ENCODE data around the gene VMP1. TPM values are rescaled to one million over a fixed set of nuclear protein-coding genes. Genes with fewer than 3 reads are reported as not detected.
A peak's percentile ranks its signal among the peaks of the same experiment; 100 is the strongest.

The VMP1 gene
- total and polyA plus RNA-seq, 12 donors = 52.4 to 335 (median 130) TPM

DNA sequence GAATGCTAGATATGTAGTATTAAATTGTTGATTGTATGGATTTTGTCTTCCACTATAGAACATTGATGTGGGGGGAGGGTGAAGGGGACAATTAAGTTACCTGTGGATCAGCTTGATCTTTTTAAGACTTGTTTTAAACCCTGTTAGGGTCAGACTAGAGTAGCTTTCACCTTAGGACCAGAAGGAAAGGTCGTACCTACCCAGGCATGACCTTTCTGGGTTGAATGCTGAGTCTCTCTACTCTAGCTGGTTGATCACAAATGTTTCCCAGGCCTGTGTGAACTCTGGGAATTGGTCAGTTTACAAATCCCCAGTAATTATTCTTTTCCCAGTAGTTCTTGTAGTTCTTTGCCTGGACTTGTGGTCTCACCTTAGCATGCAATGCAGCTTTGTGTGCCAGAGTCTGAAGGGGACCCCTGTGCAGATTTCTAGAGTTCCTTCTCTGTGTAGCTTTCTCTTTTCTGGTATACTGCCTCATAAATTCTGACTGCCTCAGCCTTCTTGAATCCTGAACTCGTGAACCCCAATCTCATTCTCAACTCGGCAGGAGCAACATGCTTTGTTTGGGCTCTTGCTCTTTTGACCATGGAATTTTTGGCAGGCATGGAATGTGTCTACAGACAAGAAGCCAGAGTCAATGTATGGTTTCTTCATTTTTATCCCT is 54.1 kb downstream of the VMP1 start:
- no peaks in the 10 kb centered on the region for H3K9me3 ChIP-seq (replicated peaks in 1 of 3)
- H3K36me3 ChIP-seq (replicated peaks in 1 of 2) = peaks cover 0 to 8% of the 10 kb centered on the region in 2 donors
- H3K27me3 ChIP-seq = no peaks in the 10 kb centered on the region
- H3K4me1 ChIP-seq (replicated peaks in 1 of 2) = peaks cover 8 to 32% of the 10 kb centered on the region in 2 donors
- peak overlapping the region in 2 of 5 donors; percentile 41 to 46 for H3K27ac ChIP-seq
- TF ChIP-seq, protein P1, sequence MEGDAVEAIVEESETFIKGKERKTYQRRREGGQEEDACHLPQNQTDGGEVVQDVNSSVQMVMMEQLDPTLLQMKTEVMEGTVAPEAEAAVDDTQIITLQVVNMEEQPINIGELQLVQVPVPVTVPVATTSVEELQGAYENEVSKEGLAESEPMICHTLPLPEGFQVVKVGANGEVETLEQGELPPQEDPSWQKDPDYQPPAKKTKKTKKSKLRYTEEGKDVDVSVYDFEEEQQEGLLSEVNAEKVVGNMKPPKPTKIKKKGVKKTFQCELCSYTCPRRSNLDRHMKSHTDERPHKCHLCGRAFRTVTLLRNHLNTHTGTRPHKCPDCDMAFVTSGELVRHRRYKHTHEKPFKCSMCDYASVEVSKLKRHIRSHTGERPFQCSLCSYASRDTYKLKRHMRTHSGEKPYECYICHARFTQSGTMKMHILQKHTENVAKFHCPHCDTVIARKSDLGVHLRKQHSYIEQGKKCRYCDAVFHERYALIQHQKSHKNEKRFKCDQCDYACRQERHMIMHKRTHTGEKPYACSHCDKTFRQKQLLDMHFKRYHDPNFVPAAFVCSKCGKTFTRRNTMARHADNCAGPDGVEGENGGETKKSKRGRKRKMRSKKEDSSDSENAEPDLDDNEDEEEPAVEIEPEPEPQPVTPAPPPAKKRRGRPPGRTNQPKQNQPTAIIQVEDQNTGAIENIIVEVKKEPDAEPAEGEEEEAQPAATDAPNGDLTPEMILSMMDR (IDR thresholded peaks at IDR 0.05) = no peak
- no peak for TF ChIP-seq POLR2A (IDR thresholded peaks at IDR 0.05)
- H3K4me3 ChIP-seq = no peak overlapping the region
- intact Hi-C loops (cut with DNase I) = loop anchor here in 1 of 2 donors (10.0 kb wide), 1 partner anchor 73 kb away; no protein-coding TSS in a partner anchor
- WGBS, 4 donors = 63 to 76% (median 71%) methylated on average over 3 of the region's 3 CpGs
- DNase-seq = no peak

DNA sequence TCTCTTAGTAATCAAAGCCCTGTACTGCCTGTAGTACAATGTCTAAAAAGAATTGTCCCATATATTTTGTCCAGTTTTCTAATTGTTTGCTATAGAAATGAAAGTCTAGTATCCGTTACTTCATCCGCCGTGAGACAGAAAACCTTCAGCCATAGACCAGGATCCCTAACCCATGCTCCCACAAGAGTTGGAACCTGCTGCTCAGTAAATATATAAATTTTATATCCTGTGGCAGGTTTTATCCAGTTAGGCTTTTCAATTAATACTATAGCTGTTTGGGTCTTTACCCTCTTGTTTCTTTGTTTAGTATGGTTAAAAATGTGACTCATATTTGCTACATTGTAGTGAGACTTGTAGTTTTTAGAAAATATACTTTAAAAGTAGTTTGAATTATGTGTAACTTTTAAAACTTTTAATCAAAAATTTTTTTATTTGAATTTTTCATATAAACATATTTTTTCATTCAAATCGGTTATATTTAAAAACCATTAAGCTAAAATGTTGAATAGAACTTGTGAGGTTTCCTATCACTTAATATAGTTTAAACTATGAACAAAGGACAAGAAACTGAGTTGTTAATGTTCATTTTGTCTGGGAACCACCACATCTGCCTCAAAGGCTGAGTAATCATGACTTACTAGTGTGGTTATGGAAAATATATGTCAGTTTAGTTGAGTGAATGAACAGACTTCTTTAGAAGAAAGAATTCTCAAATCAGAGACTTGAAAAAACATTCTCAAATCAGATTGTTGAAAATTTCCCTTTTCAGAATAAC is 54.8 kb downstream of the VMP1 start:
- Histone ChIP-seq H3K27ac (peak overlapping the region in 1 of 5 donors; percentile 41), H3K9me3 (replicated peaks in 1 of 3) (no peaks in the 10 kb centered on the region), H3K36me3 (replicated peaks in 1 of 2) (peaks cover 0 to 8% of the 10 kb centered on the region in 2 donors), H3K4me1 (replicated peaks in 1 of 2) (peaks cover 8 to 28% of the 10 kb centered on the region in 2 donors), H3K4me3 (no peak overlapping the region), H3K27me3 (no peaks in the 10 kb centered on the region)
- intact Hi-C loops (cut with DNase I) = loop anchor here in 1 of 2 donors (10.0 kb wide), 1 partner anchor 73 kb away; no protein-coding TSS in a partner anchor
- no peak for DNase-seq
- TF ChIP-seq, protein P1 (IDR thresholded peaks at IDR 0.05) = no peak
- 87 to 94% (median 90%) methylated on average over 4 of the region's 4 CpGs for WGBS, 4 donors

DNA sequence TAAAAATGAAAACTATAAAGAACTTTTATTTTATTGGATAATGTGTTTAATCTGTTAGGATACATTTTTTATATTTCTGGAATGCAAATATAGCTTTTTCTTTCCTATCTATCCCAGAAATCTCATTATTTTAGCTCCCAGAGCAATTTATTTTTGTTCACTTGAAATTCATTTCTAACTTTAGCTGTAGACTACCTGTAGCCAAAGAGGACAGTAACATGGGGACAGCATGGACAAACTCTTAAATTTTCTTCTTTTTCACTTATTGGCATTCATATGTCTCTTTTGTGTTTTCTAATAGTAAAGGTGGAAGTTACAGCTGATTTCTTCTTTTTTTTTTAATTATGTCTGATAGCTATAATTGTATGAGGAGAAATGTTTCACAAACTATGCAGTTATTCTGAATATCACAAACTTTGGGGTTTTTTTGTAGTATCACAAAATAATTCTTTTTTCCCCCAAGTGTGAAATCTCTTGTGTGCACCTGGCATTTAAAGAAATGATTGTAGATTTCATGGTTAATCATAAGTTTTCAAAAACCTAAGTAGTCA is 55.4 kb downstream of the VMP1 start:
- Histone ChIP-seq H3K27ac (peak overlapping the region in 1 of 5 donors; percentile 41), H3K36me3 (replicated peaks in 1 of 2) (peaks cover 0 to 8% of the 10 kb centered on the region in 2 donors), H3K4me1 (replicated peaks in 1 of 2) (peaks cover 8 to 21% of the 10 kb centered on the region in 2 donors), H3K27me3 (no peaks in the 10 kb centered on the region), H3K4me3 (no peak overlapping the region), H3K9me3 (replicated peaks in 1 of 3) (no peaks in the 10 kb centered on the region)
- DNase-seq = no peak
- intact Hi-C loops (cut with DNase I) = loop anchor here in 1 of 2 donors (10.0 kb wide), 1 partner anchor 72 kb away; no protein-coding TSS in a partner anchor
- TF ChIP-seq, protein P1 (IDR thresholded peaks at IDR 0.05) = no peak
- no peak for TF ChIP-seq POLR2A (IDR thresholded peaks at IDR 0.05)

DNA sequence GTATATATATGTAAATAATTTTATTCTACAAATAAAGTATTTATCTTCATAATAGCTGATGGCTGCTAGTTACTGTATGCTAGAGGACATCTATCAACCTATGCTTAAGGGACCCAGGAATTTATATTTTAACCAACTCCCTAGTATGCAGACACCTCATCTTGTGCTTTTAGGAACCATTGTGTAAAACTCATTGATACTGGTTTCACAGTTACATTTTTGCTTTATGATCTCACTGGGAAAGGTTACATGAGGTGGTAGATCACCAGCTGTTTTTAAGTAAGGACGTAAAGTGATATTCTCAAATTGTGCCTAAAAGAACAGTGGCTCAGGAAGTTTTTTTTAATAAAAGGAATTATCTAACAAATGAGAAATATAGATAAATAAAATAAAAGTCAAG is 56.4 kb downstream of the VMP1 start:
- no peak for DNase-seq
- H3K9me3 ChIP-seq (replicated peaks in 1 of 3) = no peaks in the 10 kb centered on the region
- H3K4me3 ChIP-seq = no peak overlapping the region
- intact Hi-C loops (cut with DNase I) = loop anchor here in 1 of 2 donors (10.0 kb wide), 1 partner anchor 71 kb away; no protein-coding TSS in a partner anchor
- peaks cover 8 to 19% of the 10 kb centered on the region in 2 donors for H3K4me1 ChIP-seq (replicated peaks in 1 of 2)
- no peak overlapping the region for H3K27ac ChIP-seq
- H3K27me3 ChIP-seq = no peaks in the 10 kb centered on the region
- TF ChIP-seq, protein P1 (IDR thresholded peaks at IDR 0.05) = no peak
- no peak for TF ChIP-seq POLR2A (IDR thresholded peaks at IDR 0.05)
- 79 to 82% (median 80%) methylated on average over 1 of the region's 1 CpG for WGBS, 4 donors
- peaks cover 0 to 8% of the 10 kb centered on the region in 2 donors for H3K36me3 ChIP-seq (replicated peaks in 1 of 2)
